Osteoblast (primary cell): ENCODE results near the gene CYSRT1. TPM values are rescaled to one million over a fixed set of nuclear protein-coding genes. Genes with fewer than 3 reads are reported as not detected.
A peak's percentile ranks its signal among the peaks of the same experiment; 100 is the strongest.

Experiments used
- DNase-seq: peaks from one replicate; pipeline ENCODE4 v3.0.0; 2011; ENCODE audit warnings: low spot score, mixed read lengths; ENCODE audit not compliant: insufficient read length; ENCODE audit errors: missing footprints
- H2AFZ ChIP-seq: 2 replicates; pipeline ENCODE4 v1.6.0; 2011; ENCODE audit warnings: mild to moderate bottlenecking, low read length
- H3K27ac ChIP-seq: 2 replicates; pipeline ENCODE4 v1.5.1; 2011; ENCODE audit warnings: mild to moderate bottlenecking, low read depth, low read length, moderate library complexity
- H3K27me3 ChIP-seq: 2 replicates; pipeline ENCODE4 v1.6.0; 2012; ENCODE audit warnings: mild to moderate bottlenecking, control low read depth, inconsistent platforms, low read length, moderate library complexity; ENCODE audit not compliant: insufficient read depth
- H3K36me3 ChIP-seq: 2 replicates; pipeline ENCODE4 v1.5.1; 2011; ENCODE audit warnings: mild to moderate bottlenecking, low read length, control low read depth, moderate library complexity; ENCODE audit not compliant: insufficient read depth
- H3K4me1 ChIP-seq: 2 replicates; pipeline ENCODE4 v1.5.1; 2011; ENCODE audit warnings: mild to moderate bottlenecking, low read length, control low read depth, moderate library complexity; ENCODE audit not compliant: insufficient read depth
- H3K4me2 ChIP-seq: 2 replicates; pipeline ENCODE4 v1.6.0; 2011; ENCODE audit warnings: mild to moderate bottlenecking, low read length; ENCODE audit not compliant: insufficient read depth
- H3K4me3 ChIP-seq: fragments of 200-600 bp; sonication (generic); 3 replicates; pipeline ENCODE4 v1.5.1; 2012; ENCODE audit warnings: mild to moderate bottlenecking, low read length, inconsistent platforms; ENCODE audit not compliant: insufficient read depth
- H3K79me2 ChIP-seq: 2 replicates; pipeline ENCODE4 v1.6.0; 2012; ENCODE audit warnings: mild to moderate bottlenecking, low read length, control low read depth, inconsistent platforms; ENCODE audit not compliant: insufficient read depth
- H3K9me3 ChIP-seq: 2 replicates; pipeline ENCODE4 v1.5.1; 2011; ENCODE audit warnings: low read depth, low read length, control low read depth
- H4K20me1 ChIP-seq: 2 replicates; pipeline ENCODE4 v1.6.0; 2012; ENCODE audit warnings: mild to moderate bottlenecking, low read length, control low read depth; ENCODE audit not compliant: insufficient read depth
- total RNA-seq: library from RNA; depleted of rRNA; stranded (reverse); fragments of >200 nt; gene quantifications from 2 replicates; pipeline ENCODE4 v1.2.3, GENCODE V29; 2012
- TF ChIP-seq, protein P1 (sequence below): IDR thresholded peaks from 2 replicates; pipeline ENCODE4 v1.5.1; 2011; ENCODE audit warnings: mild to moderate bottlenecking, low read depth, low read length, moderate library complexity; ENCODE audit errors: extremely low read depth

The CYSRT1 gene
- total RNA-seq, 1 donor: 1.1 TPM

DNA sequence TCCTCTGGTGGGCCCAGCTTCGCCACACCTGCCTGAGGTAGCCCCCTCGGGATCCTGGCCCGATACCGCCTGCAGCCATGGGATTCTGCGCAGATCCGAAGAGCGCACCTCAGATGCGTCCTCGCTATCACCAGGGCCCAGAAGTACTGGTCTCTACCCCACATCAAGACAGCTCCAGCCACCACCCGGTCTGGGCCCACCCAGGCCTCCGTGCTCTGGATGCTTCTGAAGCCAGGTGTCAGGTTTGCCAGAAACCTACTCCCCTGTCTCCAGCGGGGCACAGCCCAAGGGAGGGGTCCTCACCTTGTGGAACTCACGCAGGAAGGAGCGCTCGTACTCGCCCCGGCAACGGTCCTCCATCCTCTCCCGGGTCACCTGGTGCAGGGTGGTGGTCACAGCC lies 39.1 kb upstream of the CYSRT1 start:
- H4K20me1 ChIP-seq: peaks cover 22% of the 10 kb centered on the region
- peaks cover 23% of the 10 kb centered on the region for H3K4me1 ChIP-seq
- H3K27ac ChIP-seq: no peak overlapping the region
- no peak overlapping the region for H2AFZ ChIP-seq
- H3K9me3 ChIP-seq: no peaks in the 10 kb centered on the region
- H3K4me3 ChIP-seq: no peak overlapping the region
- H3K27me3 ChIP-seq: no peaks in the 10 kb centered on the region
- H3K4me2 ChIP-seq: no peak overlapping the region
- H3K36me3 ChIP-seq: peaks cover 32% of the 10 kb centered on the region
- DNase-seq: no peak
- peaks cover 49% of the 10 kb centered on the region for H3K79me2 ChIP-seq
- TF ChIP-seq, protein P1, sequence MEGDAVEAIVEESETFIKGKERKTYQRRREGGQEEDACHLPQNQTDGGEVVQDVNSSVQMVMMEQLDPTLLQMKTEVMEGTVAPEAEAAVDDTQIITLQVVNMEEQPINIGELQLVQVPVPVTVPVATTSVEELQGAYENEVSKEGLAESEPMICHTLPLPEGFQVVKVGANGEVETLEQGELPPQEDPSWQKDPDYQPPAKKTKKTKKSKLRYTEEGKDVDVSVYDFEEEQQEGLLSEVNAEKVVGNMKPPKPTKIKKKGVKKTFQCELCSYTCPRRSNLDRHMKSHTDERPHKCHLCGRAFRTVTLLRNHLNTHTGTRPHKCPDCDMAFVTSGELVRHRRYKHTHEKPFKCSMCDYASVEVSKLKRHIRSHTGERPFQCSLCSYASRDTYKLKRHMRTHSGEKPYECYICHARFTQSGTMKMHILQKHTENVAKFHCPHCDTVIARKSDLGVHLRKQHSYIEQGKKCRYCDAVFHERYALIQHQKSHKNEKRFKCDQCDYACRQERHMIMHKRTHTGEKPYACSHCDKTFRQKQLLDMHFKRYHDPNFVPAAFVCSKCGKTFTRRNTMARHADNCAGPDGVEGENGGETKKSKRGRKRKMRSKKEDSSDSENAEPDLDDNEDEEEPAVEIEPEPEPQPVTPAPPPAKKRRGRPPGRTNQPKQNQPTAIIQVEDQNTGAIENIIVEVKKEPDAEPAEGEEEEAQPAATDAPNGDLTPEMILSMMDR: no peak

DNA sequence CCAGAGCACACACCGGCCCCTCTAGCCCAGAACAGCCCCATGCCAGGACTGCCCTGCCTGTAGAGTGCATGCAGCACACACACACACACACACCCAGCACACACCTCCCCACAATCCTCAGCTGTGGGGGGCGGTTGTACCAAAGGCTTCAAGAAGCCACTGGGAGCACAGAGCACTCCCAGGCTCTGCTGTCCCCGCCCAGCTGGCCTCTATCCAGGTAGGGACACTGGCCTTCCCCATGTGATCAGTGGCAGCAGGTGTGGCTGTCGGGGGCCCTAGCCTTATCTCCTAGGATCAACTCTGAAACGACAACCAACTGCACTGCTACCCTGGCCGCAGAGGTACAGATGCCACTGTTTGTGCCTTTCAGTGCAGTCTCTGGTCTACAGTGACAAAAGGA lies 38.6 kb upstream of the CYSRT1 start:
- no peak overlapping the region for H3K27ac ChIP-seq
- H3K79me2 ChIP-seq: peaks cover 53% of the 10 kb centered on the region
- no peaks in the 10 kb centered on the region for H3K9me3 ChIP-seq
- H3K4me2 ChIP-seq: no peak overlapping the region
- no peaks in the 10 kb centered on the region for H3K27me3 ChIP-seq
- no peak overlapping the region for H3K4me3 ChIP-seq
- no peak overlapping the region for H2AFZ ChIP-seq
- no peak for DNase-seq
- peaks cover 36% of the 10 kb centered on the region for H3K36me3 ChIP-seq
- TF ChIP-seq, protein P1: no peak
- peaks cover 23% of the 10 kb centered on the region for H3K4me1 ChIP-seq
- H4K20me1 ChIP-seq: peaks cover 22% of the 10 kb centered on the region

DNA sequence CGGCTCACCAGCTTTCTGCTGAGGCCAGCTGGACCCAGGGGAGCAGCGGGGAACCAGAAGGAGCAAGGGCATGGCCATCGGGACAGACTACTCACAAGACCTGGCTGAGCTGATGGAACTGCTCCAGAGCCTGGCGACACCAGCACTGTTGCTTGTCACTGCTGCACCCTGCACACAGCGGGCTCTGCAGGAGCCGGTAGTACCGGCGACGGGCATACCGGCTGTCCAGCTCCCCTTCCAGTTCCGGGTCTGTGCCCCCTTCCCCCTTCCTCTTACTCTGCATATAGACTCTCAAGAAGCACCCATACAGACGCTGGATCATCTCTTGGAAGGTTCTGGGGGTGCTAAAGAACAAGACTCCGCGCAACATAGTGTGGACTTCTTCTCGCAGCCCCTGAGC lies 37.6 kb upstream of the CYSRT1 start:
- TF ChIP-seq, protein P1: no peak
- Histone ChIP-seq H3K27ac (no peak overlapping the region), H3K27me3 (no peaks in the 10 kb centered on the region), H2AFZ (no peak overlapping the region), H3K79me2 (peaks cover 60% of the 10 kb centered on the region), H4K20me1 (peaks cover 22% of the 10 kb centered on the region), H3K9me3 (no peaks in the 10 kb centered on the region), H3K36me3 (peaks cover 33% of the 10 kb centered on the region), H3K4me1 (peaks cover 23% of the 10 kb centered on the region), H3K4me2 (peak overlapping the region; percentile 93), H3K4me3 (peak overlapping the region; percentile 97)
- DNase-seq: no peak

DNA sequence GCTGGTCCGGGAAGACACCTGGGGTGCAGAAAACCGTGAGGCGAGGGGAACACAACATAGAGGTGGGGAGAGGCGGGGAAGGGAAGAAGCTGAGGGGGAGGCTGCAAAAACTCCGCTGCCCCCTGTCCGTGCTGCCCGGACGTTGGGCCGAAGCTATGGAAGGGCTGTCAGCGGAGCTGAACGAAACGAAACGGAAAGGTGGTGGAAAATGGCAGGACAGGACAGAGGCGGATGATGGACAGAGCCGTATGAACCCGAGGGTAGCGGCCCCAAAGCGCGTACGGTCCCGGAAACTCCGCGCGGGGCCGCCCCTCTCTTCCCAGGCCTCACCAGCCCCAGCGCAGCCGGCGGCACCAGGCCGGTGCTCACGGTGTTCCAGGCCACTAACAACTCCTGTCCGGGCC lies 36.9 kb upstream of the CYSRT1 start:
- TF ChIP-seq, protein P1: no peak
- DNase-seq: no peak

More for the DNA sequence above, 36.9 kb upstream of the CYSRT1 start:
- H4K20me1 ChIP-seq: peaks cover 26% of the 10 kb centered on the region
- H3K36me3 ChIP-seq: peaks cover 30% of the 10 kb centered on the region
- peak overlapping the region; percentile 97 for H3K4me3 ChIP-seq
- H3K79me2 ChIP-seq: peaks cover 65% of the 10 kb centered on the region
- H3K27ac ChIP-seq: peak overlapping the region; percentile 88
- H2AFZ ChIP-seq: peak overlapping the region; percentile 94
- H3K27me3 ChIP-seq: no peaks in the 10 kb centered on the region
- H3K4me1 ChIP-seq: peaks cover 23% of the 10 kb centered on the region
- H3K9me3 ChIP-seq: no peaks in the 10 kb centered on the region
- peak overlapping the region; percentile 93 for H3K4me2 ChIP-seq
